HEK293 (cell line): ENCODE measurements around the gene PITPNM1.
A peak's percentile ranks its signal among the peaks of the same experiment; 100 is the strongest.

Experiments used
- GLIS1 ChIP-seq: fragments of 450-650 bp; formaldehyde crosslinking; IDR thresholded peaks from 2 replicates; pipeline ENCODE4 v1.5.1; 2016; ENCODE audit warnings: missing biosample characterization, missing genetic modification characterization
- MYNN ChIP-seq: fragments of 450-650 bp; formaldehyde crosslinking; IDR thresholded peaks from 2 replicates; pipeline ENCODE4 v1.5.1; 2016; ENCODE audit warnings: missing biosample characterization, missing genetic modification characterization, borderline replicate concordance
- MZF1 ChIP-seq: fragments of 450-650 bp; formaldehyde crosslinking; IDR thresholded peaks from 2 replicates; pipeline ENCODE4 v1.5.1; 2017; ENCODE audit warnings: missing biosample characterization, missing genetic modification characterization, borderline replicate concordance
- PRDM1 ChIP-seq: fragments of 450-650 bp; formaldehyde crosslinking; IDR thresholded peaks from 2 replicates; pipeline ENCODE4; 2016; ENCODE audit warnings: missing biosample characterization, missing genetic modification characterization
- SP2 ChIP-seq: fragments of 450-650 bp; formaldehyde crosslinking; IDR thresholded peaks from 2 replicates; pipeline ENCODE4 v1.5.1; 2016; ENCODE audit warnings: missing biosample characterization, missing genetic modification characterization
- TCF7L2 ChIP-seq: IDR thresholded peaks from 2 replicates; pipeline ENCODE4 v1.6.1; 2011; ENCODE audit warnings: low read depth, mild to moderate bottlenecking, inconsistent platforms, low read length, moderate library complexity, borderline replicate concordance
- ZNF311 ChIP-seq: fragments of 450-650 bp; formaldehyde crosslinking; IDR thresholded peaks from 2 replicates; pipeline ENCODE4 v1.5.1; 2017; ENCODE audit warnings: missing biosample characterization, missing genetic modification characterization, borderline replicate concordance
- ZNF629 ChIP-seq: fragments of 450-650 bp; formaldehyde crosslinking; IDR thresholded peaks from 2 replicates; pipeline ENCODE4 v1.5.1; 2017; ENCODE audit warnings: missing biosample characterization, missing genetic modification characterization
- ZNF664 ChIP-seq: fragments of 450-650 bp; formaldehyde crosslinking; IDR thresholded peaks from 2 replicates; pipeline ENCODE4 v1.5.1; 2016; ENCODE audit warnings: missing biosample characterization, missing genetic modification characterization
- ZSCAN18 ChIP-seq: fragments of 450-650 bp; formaldehyde crosslinking; IDR thresholded peaks from 2 replicates; pipeline ENCODE4 v1.5.1; 2016; ENCODE audit warnings: missing biosample characterization, missing genetic modification characterization
- TF ChIP-seq, protein P1 (sequence below): fragments of 450-650 bp; formaldehyde crosslinking; IDR thresholded peaks from 2 replicates; pipeline ENCODE4 v1.5.1; 2016; ENCODE audit warnings: missing biosample characterization, missing genetic modification characterization
- TF ChIP-seq, protein P2 (sequence below): fragments of 450-650 bp; IDR thresholded peaks from 2 replicates; pipeline ENCODE4 v1.5.1; 2018; ENCODE audit warnings: missing biosample characterization, missing genetic modification characterization

GRCh38 chr11:67504005-67504949 is 886 bp downstream of the PITPNM1 start:
- TF ChIP-seq, protein P1, sequence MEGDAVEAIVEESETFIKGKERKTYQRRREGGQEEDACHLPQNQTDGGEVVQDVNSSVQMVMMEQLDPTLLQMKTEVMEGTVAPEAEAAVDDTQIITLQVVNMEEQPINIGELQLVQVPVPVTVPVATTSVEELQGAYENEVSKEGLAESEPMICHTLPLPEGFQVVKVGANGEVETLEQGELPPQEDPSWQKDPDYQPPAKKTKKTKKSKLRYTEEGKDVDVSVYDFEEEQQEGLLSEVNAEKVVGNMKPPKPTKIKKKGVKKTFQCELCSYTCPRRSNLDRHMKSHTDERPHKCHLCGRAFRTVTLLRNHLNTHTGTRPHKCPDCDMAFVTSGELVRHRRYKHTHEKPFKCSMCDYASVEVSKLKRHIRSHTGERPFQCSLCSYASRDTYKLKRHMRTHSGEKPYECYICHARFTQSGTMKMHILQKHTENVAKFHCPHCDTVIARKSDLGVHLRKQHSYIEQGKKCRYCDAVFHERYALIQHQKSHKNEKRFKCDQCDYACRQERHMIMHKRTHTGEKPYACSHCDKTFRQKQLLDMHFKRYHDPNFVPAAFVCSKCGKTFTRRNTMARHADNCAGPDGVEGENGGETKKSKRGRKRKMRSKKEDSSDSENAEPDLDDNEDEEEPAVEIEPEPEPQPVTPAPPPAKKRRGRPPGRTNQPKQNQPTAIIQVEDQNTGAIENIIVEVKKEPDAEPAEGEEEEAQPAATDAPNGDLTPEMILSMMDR (tag by site-specific recombination) = no peak
- TF ChIP-seq ZNF311 (tag by site-specific recombination) (no peak), ZNF664 (tag by site-specific recombination) (no peak), MZF1 (tag by site-specific recombination) (no peak), ZNF629 (tag by site-specific recombination) (peak; percentile 37; the same call in 1 of the 2 replicates), SP2 (tag by site-specific recombination) (peak; percentile 73), PRDM1 (tag by site-specific recombination) (no peak), GLIS1 (tag by site-specific recombination) (peak; percentile 57), MYNN (tag by site-specific recombination) (no peak), ZSCAN18 (tag by site-specific recombination) (no peak), TCF7L2 (no peak)
- TF ChIP-seq, protein P2, sequence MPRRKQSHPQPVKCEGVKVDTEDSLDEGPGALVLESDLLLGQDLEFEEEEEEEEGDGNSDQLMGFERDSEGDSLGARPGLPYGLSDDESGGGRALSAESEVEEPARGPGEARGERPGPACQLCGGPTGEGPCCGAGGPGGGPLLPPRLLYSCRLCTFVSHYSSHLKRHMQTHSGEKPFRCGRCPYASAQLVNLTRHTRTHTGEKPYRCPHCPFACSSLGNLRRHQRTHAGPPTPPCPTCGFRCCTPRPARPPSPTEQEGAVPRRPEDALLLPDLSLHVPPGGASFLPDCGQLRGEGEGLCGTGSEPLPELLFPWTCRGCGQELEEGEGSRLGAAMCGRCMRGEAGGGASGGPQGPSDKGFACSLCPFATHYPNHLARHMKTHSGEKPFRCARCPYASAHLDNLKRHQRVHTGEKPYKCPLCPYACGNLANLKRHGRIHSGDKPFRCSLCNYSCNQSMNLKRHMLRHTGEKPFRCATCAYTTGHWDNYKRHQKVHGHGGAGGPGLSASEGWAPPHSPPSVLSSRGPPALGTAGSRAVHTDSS = no peak
